RWPE1 (cell line): Measurements from ENCODE around the gene HLA-DQB1.
"Not testable (repeated sequence)": the region's sequence is repeated elsewhere in the genome, so short reads cannot be mapped to it uniquely, and the experiment has no call there.

ENCODE experiments used
- CTCF ChIA-PET: fragments of 350-600 bp; sonication (Branson Sonifier 250); formaldehyde crosslinking; extraction: SDS; loops from one replicate; lab custom pipeline; 2021; lab: Yijun Ruan, JAX
- POLR2A ChIA-PET: fragments of 400-600 bp; formaldehyde crosslinking; extraction: SDS; loops from one replicate; lab custom pipeline; 2020; ENCODE audit warnings: antibody characterized with exemption; ENCODE audit not compliant: low non-redundant PET; lab: Yijun Ruan, JAX
- DNase-seq: peaks from one replicate; pipeline ENCODE4 v3.0.0; 2012; ENCODE audit warnings: low spot score
- H3K27ac ChIP-seq: fragments of 450-650 bp; 2 replicates; pipeline ENCODE4 v1.5.1; 2017
- TF ChIP-seq, protein P1 (sequence below): fragments of 450-650 bp; conservative IDR thresholded peaks from 2 replicates; pipeline ENCODE4 v1.5.1; 2017; ENCODE audit warnings: low read depth, mild to moderate bottlenecking

Gene HLA-DQB1

DNA sequence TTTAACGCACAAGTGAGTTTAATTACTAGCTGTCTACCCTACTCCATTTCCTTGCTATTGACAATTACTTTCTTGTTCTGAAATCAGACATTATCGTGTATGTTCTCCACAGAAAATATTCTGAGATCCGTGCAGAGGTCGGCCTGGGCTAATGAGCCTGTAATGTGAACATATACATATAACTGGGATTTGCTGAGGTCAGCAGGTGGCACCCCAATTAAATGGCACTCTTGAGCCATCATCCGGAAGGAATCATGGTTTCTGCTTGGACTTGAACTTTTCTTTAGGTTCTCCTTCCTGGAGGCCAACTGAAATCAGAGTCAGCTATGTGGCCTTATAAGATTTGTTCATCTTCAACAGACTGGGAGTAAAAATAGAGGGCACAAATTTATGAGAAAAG lies 3.6 kb downstream of the HLA-DQB1 start:
- ChIA-PET CTCF (no interaction called here), POLR2A (no interaction called here)
- no peak overlapping the region for H3K27ac ChIP-seq
- no peak for DNase-seq
- TF ChIP-seq, protein P1, sequence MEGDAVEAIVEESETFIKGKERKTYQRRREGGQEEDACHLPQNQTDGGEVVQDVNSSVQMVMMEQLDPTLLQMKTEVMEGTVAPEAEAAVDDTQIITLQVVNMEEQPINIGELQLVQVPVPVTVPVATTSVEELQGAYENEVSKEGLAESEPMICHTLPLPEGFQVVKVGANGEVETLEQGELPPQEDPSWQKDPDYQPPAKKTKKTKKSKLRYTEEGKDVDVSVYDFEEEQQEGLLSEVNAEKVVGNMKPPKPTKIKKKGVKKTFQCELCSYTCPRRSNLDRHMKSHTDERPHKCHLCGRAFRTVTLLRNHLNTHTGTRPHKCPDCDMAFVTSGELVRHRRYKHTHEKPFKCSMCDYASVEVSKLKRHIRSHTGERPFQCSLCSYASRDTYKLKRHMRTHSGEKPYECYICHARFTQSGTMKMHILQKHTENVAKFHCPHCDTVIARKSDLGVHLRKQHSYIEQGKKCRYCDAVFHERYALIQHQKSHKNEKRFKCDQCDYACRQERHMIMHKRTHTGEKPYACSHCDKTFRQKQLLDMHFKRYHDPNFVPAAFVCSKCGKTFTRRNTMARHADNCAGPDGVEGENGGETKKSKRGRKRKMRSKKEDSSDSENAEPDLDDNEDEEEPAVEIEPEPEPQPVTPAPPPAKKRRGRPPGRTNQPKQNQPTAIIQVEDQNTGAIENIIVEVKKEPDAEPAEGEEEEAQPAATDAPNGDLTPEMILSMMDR: no peak

DNA sequence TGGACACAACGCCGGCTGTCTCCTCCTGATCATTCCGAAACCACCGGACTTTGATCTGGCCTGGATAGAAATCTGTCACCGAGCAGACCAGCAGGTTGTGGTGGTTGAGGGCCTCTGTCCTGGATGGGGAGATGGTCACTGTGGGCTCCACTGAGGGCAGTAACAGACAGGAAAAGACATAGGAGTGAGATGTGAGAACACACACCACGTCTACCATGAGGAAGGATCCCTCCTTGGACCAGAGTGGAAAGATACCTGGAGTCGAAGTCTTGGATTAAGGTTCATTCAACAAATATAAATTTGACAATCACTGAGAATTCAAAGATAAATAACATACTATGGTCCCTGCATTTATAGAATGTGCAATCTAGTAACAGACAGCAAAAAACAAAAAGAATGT lies 4.4 kb downstream of the HLA-DQB1 start:
- TF ChIP-seq, protein P1: no peak
- ChIA-PET POLR2A (no interaction called here), CTCF (no interaction called here)
- no peak overlapping the region for H3K27ac ChIP-seq
- no peak for DNase-seq

DNA sequence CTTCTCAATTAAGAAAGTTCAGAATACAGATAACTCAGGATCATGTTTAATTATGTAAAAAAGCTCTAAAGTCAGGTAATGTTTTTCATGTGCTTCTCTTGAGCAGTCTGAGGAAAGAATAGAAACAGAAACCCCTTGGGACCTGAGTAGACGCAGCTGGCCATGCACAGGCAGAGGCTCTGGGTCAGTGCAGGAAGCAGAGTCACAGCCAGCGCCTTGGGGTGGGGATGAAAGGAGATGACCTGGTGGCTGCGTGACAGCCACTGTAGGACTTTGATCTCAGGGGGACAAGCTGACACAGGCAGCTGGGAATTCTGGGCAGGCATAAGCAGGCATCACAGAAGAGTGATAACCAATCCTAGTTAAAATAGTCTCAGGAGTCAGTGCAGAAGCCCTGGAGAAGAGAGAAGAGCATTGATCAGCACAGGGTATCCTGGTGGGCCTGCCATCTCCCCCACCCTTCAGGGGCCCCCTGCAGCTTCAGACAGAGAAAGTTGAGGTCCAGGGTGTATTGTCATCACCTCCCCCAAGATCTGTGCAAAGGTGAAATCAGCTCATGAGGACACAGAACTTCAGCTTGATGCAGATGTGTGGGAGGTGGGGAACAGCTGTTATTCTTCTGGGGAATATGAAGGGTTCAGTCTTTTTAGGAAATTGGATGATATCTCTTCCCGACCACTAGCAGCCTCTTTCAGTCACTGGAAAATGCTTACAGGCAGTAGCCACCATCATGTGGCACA lies 6.4 kb downstream of the HLA-DQB1 start:
- DNase-seq: no peak
- POLR2A ChIA-PET: no interaction called here
- TF ChIP-seq, protein P1: no peak
- no peak overlapping the region for H3K27ac ChIP-seq
- CTCF ChIA-PET: no interaction called here

DNA sequence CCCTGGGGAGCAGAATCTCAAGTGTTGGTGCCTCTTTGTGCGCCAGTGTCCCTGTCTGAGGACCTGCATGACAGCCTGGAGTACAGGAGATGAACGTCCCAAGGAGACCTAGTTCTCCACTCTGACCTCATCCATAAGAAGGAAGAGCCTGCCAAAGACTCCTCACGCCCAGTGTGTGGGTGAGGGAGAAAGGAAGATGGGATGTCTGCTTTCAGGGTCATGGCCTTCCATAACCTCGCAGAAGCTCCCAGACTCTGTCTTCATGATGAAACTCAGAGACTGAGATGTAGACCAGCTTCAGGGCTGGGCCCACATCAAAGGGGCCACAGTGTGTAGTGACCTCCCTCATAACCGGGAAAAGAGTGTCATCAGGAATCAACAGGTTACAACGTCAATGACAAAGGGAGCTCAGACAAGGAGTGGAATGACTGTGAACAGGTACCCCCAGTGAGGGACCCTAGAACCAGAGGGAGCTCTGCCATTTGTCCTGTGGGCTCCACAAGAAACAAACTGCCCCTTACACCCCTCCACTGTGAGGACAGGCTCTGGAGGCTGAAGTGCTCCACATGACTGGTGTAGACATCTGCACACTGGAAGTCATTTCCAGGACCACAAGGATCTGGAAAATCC lies 8.1 kb downstream of the HLA-DQB1 start:
- POLR2A ChIA-PET: no interaction called here
- no peak overlapping the region for H3K27ac ChIP-seq
- DNase-seq: no peak
- CTCF ChIA-PET: no interaction called here
- TF ChIP-seq, protein P1: no peak

DNA sequence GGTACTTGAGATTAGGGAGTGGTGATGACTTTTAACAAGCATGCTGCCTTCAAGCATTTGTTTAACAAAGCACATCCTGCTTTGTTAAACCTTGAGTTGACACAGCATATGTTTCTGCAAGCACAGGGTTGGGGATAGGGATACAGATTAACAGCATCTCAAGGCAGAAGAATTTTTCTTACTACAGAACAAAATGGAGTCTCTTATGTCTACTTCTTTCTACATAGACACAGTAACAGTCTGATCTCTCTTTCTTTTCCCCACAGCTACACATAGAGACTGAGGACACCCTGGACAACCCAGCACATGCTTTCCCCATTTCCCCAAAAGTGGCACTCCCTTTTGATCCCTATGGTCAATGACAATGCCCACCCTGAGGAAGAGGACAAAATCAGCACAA lies 8.6 kb downstream of the HLA-DQB1 start:
- H3K27ac ChIP-seq, POLR2A ChIA-PET: not testable (repeated sequence)

DNA sequence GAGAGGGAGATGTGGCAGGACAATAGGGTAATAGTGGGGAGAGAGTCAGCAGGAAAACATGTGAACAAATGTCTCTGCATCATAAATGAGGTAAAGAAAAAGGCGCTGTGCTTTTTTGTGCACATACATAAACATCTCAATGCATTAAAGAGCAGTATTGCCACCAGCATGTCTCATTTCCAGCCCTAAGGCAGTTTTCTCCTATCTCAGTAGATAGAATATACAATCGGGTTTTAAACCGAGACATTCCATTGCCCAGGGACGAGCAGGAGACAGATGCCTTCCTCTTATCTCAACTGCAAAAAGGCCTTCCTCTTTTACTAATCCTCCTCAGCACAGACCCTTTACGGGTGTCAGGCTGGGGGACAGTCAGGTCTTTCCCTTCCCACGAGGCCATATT lies 9.1 kb downstream of the HLA-DQB1 start:
- H3K27ac ChIP-seq, CTCF ChIA-PET, DNase-seq, POLR2A ChIA-PET: not testable (repeated sequence)

More for the DNA sequence above, 8.6 kb downstream of the HLA-DQB1 start:
- DNase-seq, CTCF ChIA-PET: not testable (repeated sequence)

DNA sequence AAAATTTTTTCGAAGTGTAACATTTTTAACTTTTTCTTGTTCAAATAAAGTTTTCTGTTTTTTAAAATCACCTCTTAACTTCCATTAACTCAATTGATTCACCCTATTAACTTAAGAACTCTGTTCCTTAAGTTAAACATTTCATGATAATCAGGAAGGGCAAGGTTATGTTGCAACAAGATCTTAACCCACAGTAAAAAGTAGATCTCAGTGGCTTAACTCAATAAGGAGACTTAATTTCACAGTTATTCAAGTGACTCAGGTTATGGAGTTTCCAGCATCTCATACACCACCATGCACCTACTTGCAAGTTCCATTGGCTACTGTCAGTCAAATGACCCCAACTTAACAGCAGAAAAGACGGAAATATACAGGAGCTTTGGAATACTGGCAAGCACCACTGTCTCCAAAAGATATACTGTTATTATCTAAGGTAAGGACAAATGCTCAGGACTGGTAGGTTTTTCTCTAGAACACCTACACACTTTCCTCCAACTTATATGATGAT lies 11.2 kb downstream of the HLA-DQB1 start:
- TF ChIP-seq, protein P1: no peak
- ChIA-PET CTCF (no interaction called here), POLR2A (no interaction called here)
- H3K27ac ChIP-seq: no peak overlapping the region
- DNase-seq: no peak
